GM23338 (cell line): Measurements from ENCODE around the gene RBBP4. TPM values are rescaled to one million over a fixed set of nuclear protein-coding genes. Genes with fewer than 3 reads are reported as not detected.
"Not testable (repeated sequence)": the region's sequence is repeated elsewhere in the genome, so short reads cannot be mapped to it uniquely, and the experiment has no call there.

Experiments
- ATAC-seq: fragments of 200-7000 bp; cut with Tn5 transposase; 3 replicates; pipeline ENCODE4 v1.9.1; 2020
- DNase-seq: peaks from one replicate; pipeline ENCODE4 v3.0.0-alpha.2; 2015; ENCODE audit warnings: low spot score
- H2AFZ ChIP-seq: fragments of 200-600 bp; sonication (generic); 2 replicates; pipeline ENCODE4 v1.8.0; 2016; ENCODE audit warnings: antibody characterized with exemption, mild to moderate bottlenecking, moderate library complexity
- H3F3A ChIP-seq: fragments of 200-600 bp; sonication (generic); replicated peaks from 2 replicates; pipeline ENCODE4 v1.8.0; 2017; ENCODE audit warnings: antibody characterized with exemption, mixed run types, low read depth
- H3K27ac ChIP-seq: fragments of 200-600 bp; sonication (generic); 2 replicates; pipeline ENCODE4 v1.6.1; 2016; ENCODE audit warnings: low read depth
- H3K27me3 ChIP-seq: fragments of 200-600 bp; sonication (generic); 2 replicates; pipeline ENCODE4 v1.8.0; 2016; ENCODE audit warnings: mild to moderate bottlenecking, mixed run types, moderate library complexity; ENCODE audit not compliant: insufficient read depth
- H3K36me3 ChIP-seq: fragments of 200-600 bp; sonication (generic); 2 replicates; pipeline ENCODE4 v1.8.0; 2016; ENCODE audit warnings: mild to moderate bottlenecking; ENCODE audit not compliant: insufficient read depth
- H3K4me1 ChIP-seq: fragments of 200-600 bp; sonication (generic); 2 replicates; pipeline ENCODE4 v1.8.0; 2016; ENCODE audit warnings: mild to moderate bottlenecking, moderate library complexity; ENCODE audit not compliant: insufficient read depth
- H3K4me2 ChIP-seq: fragments of 200-600 bp; sonication (generic); 2 replicates; pipeline ENCODE4 v1.7.1; 2017; ENCODE audit warnings: mixed run types
- H3K4me3 ChIP-seq: fragments of 200-600 bp; sonication (generic); 2 replicates; pipeline ENCODE4 v1.6.1; 2016; ENCODE audit warnings: mixed run types
- H3K79me2 ChIP-seq: fragments of 200-600 bp; sonication (generic); replicated peaks from 2 replicates; pipeline ENCODE4 v1.8.0; 2017; ENCODE audit warnings: mild to moderate bottlenecking; ENCODE audit not compliant: insufficient read depth
- H3K9me2 ChIP-seq: fragments of 200-600 bp; sonication (generic); 2 replicates; pipeline ENCODE4 v1.8.0; 2017; ENCODE audit not compliant: insufficient read depth
- H4K20me1 ChIP-seq: fragments of 200-600 bp; sonication (generic); replicated peaks from 2 replicates; pipeline ENCODE4 v1.8.0; 2017; ENCODE audit warnings: mild to moderate bottlenecking; ENCODE audit not compliant: insufficient read depth
- H3K27ac Mint-ChIP-seq: 2 replicates; pipeline ENCODE4 v1.8.0; 2020; ENCODE audit warnings: inconsistent platforms, mild to moderate bottlenecking, moderate library complexity, mixed read lengths
- H3K27me3 Mint-ChIP-seq: 3 replicates; pipeline ENCODE4 v1.8.0; 2022; ENCODE audit warnings: low read depth, mild to moderate bottlenecking, moderate library complexity, mixed read lengths, inconsistent platforms; ENCODE audit not compliant: insufficient read depth, poor library complexity
- H3K36me3 Mint-ChIP-seq: 3 replicates; pipeline ENCODE4 v1.8.0; 2021; ENCODE audit warnings: low read depth, mild to moderate bottlenecking, inconsistent platforms, moderate library complexity, mixed read lengths
- H3K4me1 Mint-ChIP-seq: 3 replicates; pipeline ENCODE4 v1.8.0; 2020; ENCODE audit warnings: mild to moderate bottlenecking, inconsistent platforms, mixed read lengths
- H3K4me3 Mint-ChIP-seq: 3 replicates; pipeline ENCODE4 v1.8.0; 2021; ENCODE audit warnings: moderate library complexity, mild to moderate bottlenecking, inconsistent platforms, mixed read lengths
- H3K9me3 Mint-ChIP-seq: 3 replicates; pipeline ENCODE4 v1.8.0; 2020; ENCODE audit warnings: moderate library complexity, mild to moderate bottlenecking, inconsistent platforms, mixed read lengths
- CREB1 ChIP-seq: fragments of 250-450 bp; sonication (Bioruptor Pico); IDR thresholded peaks from 2 replicates; pipeline ENCODE4 v1.5.0; 2020; ENCODE audit warnings: low read depth, mild to moderate bottlenecking, moderate library complexity
- CTCF ChIP-seq, 2 experiments: fragments of 200-600 bp in 1 of 2; sonication (generic) in 1 of 2; conservative IDR thresholded peaks; 2 replicates each; pipeline versions ENCODE4 v1.5.1 to v1.6.1; 2016 to 2017; ENCODE audit warnings: antibody characterized with exemption in 2 of 2, low read depth in 2 of 2, mild to moderate bottlenecking in 2 of 2, moderate library complexity in 1 of 2
- ETS1 ChIP-seq: IDR thresholded peaks from 2 replicates; pipeline ENCODE4 v1.6.1; 2016; ENCODE audit warnings: antibody characterized with exemption
- EZH2 ChIP-seq: fragments of 200-600 bp; sonication (generic); IDR thresholded peaks from one replicate; pipeline ENCODE4 v1.8.0; 2017; ENCODE audit warnings: antibody characterized with exemption, mild to moderate bottlenecking, low read depth; ENCODE audit not compliant: unreplicated experiment
- JUNB ChIP-seq: IDR thresholded peaks from one replicate; pipeline ENCODE4 v1.6.1; 2016; ENCODE audit warnings: antibody characterized with exemption; ENCODE audit not compliant: unreplicated experiment
- NANOG ChIP-seq: IDR thresholded peaks from 2 replicates; pipeline ENCODE4 v1.6.1; 2016; ENCODE audit warnings: antibody characterized with exemption, borderline replicate concordance
- POLR2AphosphoS5 ChIP-seq: IDR thresholded peaks from 2 replicates; pipeline ENCODE4 v1.6.1; 2016; ENCODE audit warnings: antibody characterized with exemption, low read depth
- STAT1 ChIP-seq: IDR thresholded peaks from one replicate; pipeline ENCODE4 v1.6.1; 2016; ENCODE audit warnings: antibody characterized with exemption; ENCODE audit not compliant: unreplicated experiment
- ZNF114 ChIP-seq: fragments of 250-450 bp; sonication (Bioruptor Pico); IDR thresholded peaks from 2 replicates; pipeline ENCODE4 v1.5.0; 2020; ENCODE audit warnings: mild to moderate bottlenecking, moderate library complexity
- ZNF331 ChIP-seq: fragments of 250-450 bp; sonication (Bioruptor Pico); IDR thresholded peaks from 2 replicates; pipeline ENCODE4 v1.5.0; 2020; ENCODE audit warnings: low read depth, mild to moderate bottlenecking, moderate library complexity
- polyA plus RNA-seq: library from polyadenylated mRNA; unstranded; fragments of >200 nt; fragmentation: Nextera tagmentation; extraction: Ambion mirVana; gene quantifications from 2 replicates; pipeline ENCODE4 v1.2.1, GENCODE V29; 2016
- total RNA-seq: library from RNA; depleted of rRNA; stranded (reverse); fragments of >200 nt; shearing (Covaris generic); gene quantifications from 2 replicates; pipeline ENCODE4 v1.2.3, GENCODE V29; 2014

Gene RBBP4
- total and polyA plus RNA-seq, 2 experiments from 2014 or later, result 262 to 312 TPM

GRCh38 chr1:32639489-32640075 is 11.4 kb upstream of the RBBP4 start:
- Histone ChIP-seq H2AFZ (no peak overlapping the region), H3F3A (peaks cover 22% of the 10 kb centered on the region; the same call in 1 of the 2 replicates), H3K9me2 (no peaks in the 10 kb centered on the region), H4K20me1 (peaks cover 9% of the 10 kb centered on the region), H3K4me2 (no peak overlapping the region), H3K36me3 (no peaks in the 10 kb centered on the region), H3K4me3 (no peak overlapping the region), H3K79me2 (peaks cover 85% of the 10 kb centered on the region), H3K27me3 (no peaks in the 10 kb centered on the region), H3K4me1 (peaks cover 34% of the 10 kb centered on the region), H3K27ac (peak overlapping the region; percentile 11; the same call in 1 of the 2 replicates)
- Mint-ChIP-seq H3K36me3 (peaks cover 7% of the 10 kb centered on the region), H3K9me3 (no peaks in the 10 kb centered on the region), H3K27ac (no peak overlapping the region), H3K4me3 (no peak overlapping the region), H3K4me1 (peaks cover 31% of the 10 kb centered on the region), H3K27me3 (peaks cover 11% of the 10 kb centered on the region)
- DNase-seq (no peak), ATAC-seq (no peak)
- TF ChIP-seq CTCF (conservative IDR thresholded peaks at IDR 0.05; ENCODE audit: low read depth in 2 of 2) (no peak), JUNB (no peak), ZNF331 (no peak), ETS1 (no peak), STAT1 (no peak), CREB1 (CRISPR knock-in tag) (no peak), NANOG (no peak), EZH2 (no peak), POLR2AphosphoS5 (no peak)

- H4K20me1 ChIP-seq, result peaks cover 14% of the 10 kb centered on the region
- ATAC-seq, result peak; percentile 74
- H2AFZ ChIP-seq, H3K4me3 ChIP-seq, H3K36me3 ChIP-seq, H3K9me3 Mint-ChIP-seq, H3K27me3 ChIP-seq, H3K9me2 ChIP-seq, H3K4me1 ChIP-seq: not testable (repeated sequence)
- Mint-ChIP-seq H3K4me1 (peaks cover 13% of the 10 kb centered on the region), H3K36me3 (peaks cover 20% of the 10 kb centered on the region), H3K27ac (peak overlapping the region; percentile 65; the same call in 1 of the 2 replicates), H3K27me3 (peaks cover 10% of the 10 kb centered on the region), H3K4me3 (peak overlapping the region; percentile 38; the same call in 1 of the 3 replicates)
- H3K4me2 ChIP-seq, result peak overlapping the region; percentile 48
- H3F3A ChIP-seq, result peaks cover 10% of the 10 kb centered on the region; the same call in 1 of the 2 replicates
- peak; percentile 85 for DNase-seq
- peak overlapping the region; percentile 57 for H3K27ac ChIP-seq
- 0 out of 2 replicates have a peak, but pooled peaks have one; percentile 14 for TF ChIP-seq CREB1 (CRISPR knock-in tag)
- peak; percentile 77 for TF ChIP-seq NANOG
- TF ChIP-seq ZNF114 (CRISPR knock-in tag), result 0 out of 2 replicates have a peak, but pooled peaks have one; percentile 33
- H3K79me2 ChIP-seq, result peaks cover 93% of the 10 kb centered on the region
Observed at GRCh38 chr1:32642292-32642827, 8.6 kb upstream of the RBBP4 start.
